ENCODE data around the gene AQP10.
"Not testable (repeated sequence)": the region's sequence is repeated elsewhere in the genome, so short reads cannot be mapped to it uniquely, and the experiment has no call there.

- TF ChIP-seq CTCF (conservative IDR thresholded peaks at IDR 0.05 in 1 of 2, IDR thresholded peaks at IDR 0.05 in 1 of 2; ENCODE audit: low read depth in 1 of 2, low read length in 2 of 2); EZH2 (IDR thresholded peaks at IDR 0.05; ENCODE audit: low read length, missing control alignments): not testable (repeated sequence)
Observed at GRCh38 chr1:154314226-154314625, 6.7 kb upstream of the AQP10 start.

Measured in fibroblast of lung (primary cell).